Endothelial cell of umbilical vein (primary cell): ENCODE results near the gene PPP1R1C. TPM values are rescaled to one million over a fixed set of nuclear protein-coding genes. Genes with fewer than 3 reads are reported as not detected.

Source experiments
- BruUV-seq: library from RNA; stranded (reverse); fragments of 400-500 nt; replicated peaks from 2 replicates; lab custom pipeline; 2021; lab: Mats Ljungman, UMichigan
- CTCF ChIA-PET: fragments of 300-600, 350-600 bp; sonication (Branson Sonifier 250); formaldehyde crosslinking; loops from one replicate; lab custom pipeline; 2021; ENCODE audit warnings: antibody characterized with exemption, inconsistent platforms; lab: Charles Lee
- POLR2A ChIA-PET: fragments of 300-600, 350-600 bp; sonication (Branson Sonifier 250); formaldehyde crosslinking; loops from one replicate; lab custom pipeline; 2021; ENCODE audit warnings: antibody characterized with exemption, inconsistent platforms; lab: Charles Lee
- DNase-seq: peaks from one replicate; pipeline ENCODE4 v3.0.0-alpha.2; 2011; ENCODE audit warnings: low read depth, low spot score
- FAIRE-seq: peaks from 2 replicates; lab custom pipeline; 2011; peaks lifted over from hg19 to GRCh38; lab: Jason Lieb, UNC
- H2AFZ ChIP-seq: 2 replicates; pipeline ENCODE4 v1.6.0; 2012; ENCODE audit warnings: low read depth, low read length, control low read depth, inconsistent platforms
- H3K27ac ChIP-seq: 2 replicates; pipeline ENCODE4 v1.5.1; 2011; ENCODE audit warnings: low read depth, mild to moderate bottlenecking, control low read depth, low read length, moderate library complexity; ENCODE audit not compliant: insufficient read depth
- H3K27me3 ChIP-seq, 2 experiments: 2 replicates each; pipeline versions ENCODE4 v1.6.0 to v1.6.1; 2011; ENCODE audit warnings: low read length in 2 of 2, mixed read lengths in 1 of 2; ENCODE audit not compliant: control insufficient read depth in 2 of 2, insufficient read depth in 2 of 2
- H3K36me3 ChIP-seq, 2 experiments: 2 replicates in 1 of 2; 3 replicates in 1 of 2; pipeline ENCODE4 v1.5.1; 2011; ENCODE audit warnings: low read length in 2 of 2, mild to moderate bottlenecking in 1 of 2, moderate library complexity in 1 of 2; ENCODE audit not compliant: control insufficient read depth in 2 of 2, insufficient read depth in 2 of 2; ENCODE audit errors: extremely low read depth in 1 of 2
- H3K4me1 ChIP-seq: 3 replicates; pipeline ENCODE4 v1.5.1; 2011; ENCODE audit warnings: mild to moderate bottlenecking, low read length; ENCODE audit not compliant: control insufficient read depth, insufficient read depth; ENCODE audit errors: extremely low read depth
- H3K4me2 ChIP-seq: 2 replicates; pipeline ENCODE4 v1.6.1; 2011; ENCODE audit warnings: low read length, control low read depth, mixed read lengths; ENCODE audit not compliant: insufficient read depth
- H3K4me3 ChIP-seq, 3 experiments: fragments of 200-600 bp in 1 of 3; sonication (generic), shearing (Covaris generic) in 1 of 3; replicated peaks in 1 of 3; 2 replicates each; pipeline ENCODE4 v1.5.1; 2011 to 2016; ENCODE audit warnings: control low read depth in 3 of 3, low read length in 3 of 3, mild to moderate bottlenecking in 2 of 3, inconsistent platforms in 1 of 3, low read depth in 1 of 3, moderate library complexity in 1 of 3; ENCODE audit not compliant: insufficient read depth in 1 of 3
- H3K79me2 ChIP-seq: 2 replicates; pipeline ENCODE4 v1.6.0; 2012; ENCODE audit warnings: low read length, inconsistent platforms; ENCODE audit not compliant: control insufficient read depth, insufficient read depth
- H3K9ac ChIP-seq: replicated peaks from 2 replicates; pipeline ENCODE3; 2011; ENCODE audit warnings: low read length, control low read depth; ENCODE audit not compliant: insufficient read depth; ENCODE audit errors: extremely low read depth
- H3K9me1 ChIP-seq: replicated peaks from 3 replicates; pipeline ENCODE4 v1.6.0; 2011; ENCODE audit warnings: mild to moderate bottlenecking, low read length; ENCODE audit not compliant: control insufficient read depth, insufficient read depth; ENCODE audit errors: extremely low read depth
- H3K9me3 ChIP-seq: replicated peaks from 2 replicates; pipeline ENCODE4 v1.5.1; 2012; ENCODE audit warnings: low read length, inconsistent platforms; ENCODE audit not compliant: control insufficient read depth, insufficient read depth
- H4K20me1 ChIP-seq: replicated peaks from 2 replicates; pipeline ENCODE3; 2011; ENCODE audit warnings: mild to moderate bottlenecking, low read length; ENCODE audit not compliant: control insufficient read depth, insufficient read depth; ENCODE audit errors: extremely low read depth
- EZH2 ChIP-seq: IDR thresholded peaks from 2 replicates; pipeline ENCODE4 v1.6.1; 2012; ENCODE audit warnings: borderline replicate concordance, low read depth, mild to moderate bottlenecking, moderate library complexity, low read length, inconsistent platforms; ENCODE audit not compliant: severe bottlenecking
- FOS ChIP-seq: IDR thresholded peaks from 2 replicates; pipeline ENCODE4 v1.6.1; 2011; ENCODE audit warnings: mild to moderate bottlenecking, low read length, moderate library complexity, borderline replicate concordance; ENCODE audit not compliant: insufficient read depth
- GATA2 ChIP-seq: IDR thresholded peaks from 2 replicates; pipeline ENCODE4 v1.7.0; 2011; ENCODE audit warnings: low read depth, mild to moderate bottlenecking, moderate library complexity, mixed read lengths, low read length; ENCODE audit not compliant: insufficient read length, insufficient read depth
- JUN ChIP-seq: IDR thresholded peaks from 2 replicates; pipeline ENCODE4 v1.6.1; 2011; ENCODE audit warnings: borderline replicate concordance, low read depth; ENCODE audit not compliant: insufficient read length, insufficient read depth
- MYC ChIP-seq: IDR thresholded peaks from one replicate; pipeline ENCODE4 v1.6.1; 2011; ENCODE audit warnings: mild to moderate bottlenecking, low read depth, low read length
- POLR2A ChIP-seq: IDR thresholded peaks from 2 replicates; pipeline ENCODE4 v1.6.1; 2012; ENCODE audit warnings: low read depth, mild to moderate bottlenecking, control low read depth, low read length
- POLR2AphosphoS5 ChIP-seq: IDR thresholded peaks from 2 replicates; pipeline ENCODE4 v1.6.1; 2012; ENCODE audit warnings: low read depth, mild to moderate bottlenecking, control low read depth, low read length, moderate library complexity; ENCODE audit not compliant: insufficient read depth
- dilution Hi-C: fragments of 300-500 bp; cut with MboI; formaldehyde crosslinking; loops from one replicate; pipeline ENCODE4 v1.15.0; 2019; ENCODE audit warnings: low sequenced_read_pairs; ENCODE audit not compliant: extremely low pct_ligation_motif_present
- intact Hi-C: fragments of 100-400 bp; cut with micrococcal nuclease; formaldehyde crosslinking; loops from one replicate; pipeline ENCODE4 v1.10.0; 2022
- polyA plus RNA-seq, 4 experiments: library from polyadenylated mRNA; depleted of rRNA in 3 of 4; stranded (reverse) in 3 of 4; unstranded in 1 of 4; fragments of >200 nt; gene quantifications; 2 replicates each; pipeline versions ENCODE4 v1.2.1 to v1.2.3, GENCODE V29; 2011 to 2012; ENCODE audit warnings: missing spikeins in 1 of 4
- total RNA-seq: library from RNA; stranded (reverse); gene quantifications from 2 replicates; pipeline ENCODE4 v1.2.3, GENCODE V29; 2021
- TF ChIP-seq, protein P1 (sequence below), 2 donors: IDR thresholded peaks; 1 replicate in 1 of 2; 2 replicates in 1 of 2; pipeline ENCODE4 v1.5.1; 2011; ENCODE audit warnings: low read length in 2 of 2, mild to moderate bottlenecking in 2 of 2, moderate library complexity in 2 of 2, control low read depth in 1 of 2, inconsistent platforms in 1 of 2, low read depth in 1 of 2; ENCODE audit not compliant: insufficient read depth in 1 of 2; ENCODE audit errors: extremely low read depth in 1 of 2
- TF ChIP-seq, protein P2 (sequence below): IDR thresholded peaks from 2 replicates; pipeline ENCODE4 v1.6.1; 2011; ENCODE audit not compliant: insufficient read depth, insufficient read length

The PPP1R1C gene
- total and polyA plus RNA-seq, 2 donors (not counting 3 experiments of a cell fraction or from before 2014, with no cell fraction given), result 0.26 TPM; not detected in 1

DNA sequence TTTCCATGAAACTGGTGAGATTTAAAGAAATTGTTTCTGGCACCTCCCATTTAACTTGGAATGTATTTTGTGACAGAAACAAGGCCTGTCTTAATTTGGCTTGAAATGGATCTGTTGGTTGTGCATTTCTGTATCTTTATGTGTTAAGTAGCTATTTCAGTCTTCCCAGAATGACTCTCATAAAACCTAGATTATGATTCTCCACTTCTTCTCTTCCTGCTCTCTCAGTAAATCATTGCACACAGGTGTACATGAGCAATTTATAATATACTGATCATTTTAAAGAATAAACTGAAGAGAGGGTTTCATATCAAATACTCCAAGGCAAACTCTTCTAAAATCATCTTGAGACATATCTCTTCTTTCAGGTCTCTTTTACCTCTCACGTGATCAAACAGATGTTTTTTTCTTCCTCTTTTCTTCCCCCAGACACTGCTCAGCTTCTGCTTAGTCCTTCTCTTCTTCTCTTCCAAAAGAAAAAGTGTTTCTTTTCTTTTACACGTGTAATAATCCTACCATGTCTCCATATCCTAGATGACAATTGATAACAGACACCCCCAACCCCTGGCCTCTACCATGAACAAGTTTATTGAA lies 112.0 kb downstream of the PPP1R1C start:
- CTCF ChIA-PET, result interaction anchor here (2.1 kb wide), 1 partner anchor 383 kb away, joined by 6 read pairs; no protein-coding TSS in a partner anchor

DNA sequence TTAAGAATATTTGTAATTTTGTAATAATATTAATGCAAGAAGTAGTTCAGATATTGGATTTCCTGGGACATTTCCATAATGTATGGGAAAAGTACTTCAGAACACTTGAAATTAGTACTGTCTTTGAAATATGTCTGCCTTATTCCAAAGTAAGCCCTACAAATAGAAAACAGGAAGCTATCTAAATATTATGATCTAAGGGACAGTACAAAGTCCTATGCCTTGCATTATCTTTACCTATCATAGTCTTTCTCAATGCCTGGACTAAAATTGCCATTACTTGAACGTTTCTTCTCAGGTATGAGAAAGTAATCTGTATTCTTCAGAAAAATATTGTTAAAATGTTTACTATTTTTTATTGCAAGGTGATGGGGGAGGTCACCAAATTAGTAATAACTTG lies 113.0 kb downstream of the PPP1R1C start:
- Histone ChIP-seq H3K9me1 (no peaks in the 10 kb centered on the region), H3K9ac (no peak overlapping the region), H3K27ac (no peak overlapping the region), H3K9me3 (no peaks in the 10 kb centered on the region), H3K4me2 (no peak overlapping the region), H3K27me3 (no peaks in the 10 kb centered on the region), H4K20me1 (no peaks in the 10 kb centered on the region), H3K36me3 (no peaks in the 10 kb centered on the region), H2AFZ (no peak overlapping the region), H3K4me1 (no peaks in the 10 kb centered on the region), H3K79me2 (no peaks in the 10 kb centered on the region), H3K4me3 (no peak overlapping the region)
- FAIRE-seq, result no peak
- DNase-seq, result no peak
- ChIA-PET POLR2A (no interaction called here), CTCF (no interaction called here)
- intact Hi-C loops, result no loop called here
- BruUV-seq, result no TSS peak
- dilution Hi-C loops, result no loop called here
- TF ChIP-seq JUN, result no peak
- TF ChIP-seq, protein P1, sequence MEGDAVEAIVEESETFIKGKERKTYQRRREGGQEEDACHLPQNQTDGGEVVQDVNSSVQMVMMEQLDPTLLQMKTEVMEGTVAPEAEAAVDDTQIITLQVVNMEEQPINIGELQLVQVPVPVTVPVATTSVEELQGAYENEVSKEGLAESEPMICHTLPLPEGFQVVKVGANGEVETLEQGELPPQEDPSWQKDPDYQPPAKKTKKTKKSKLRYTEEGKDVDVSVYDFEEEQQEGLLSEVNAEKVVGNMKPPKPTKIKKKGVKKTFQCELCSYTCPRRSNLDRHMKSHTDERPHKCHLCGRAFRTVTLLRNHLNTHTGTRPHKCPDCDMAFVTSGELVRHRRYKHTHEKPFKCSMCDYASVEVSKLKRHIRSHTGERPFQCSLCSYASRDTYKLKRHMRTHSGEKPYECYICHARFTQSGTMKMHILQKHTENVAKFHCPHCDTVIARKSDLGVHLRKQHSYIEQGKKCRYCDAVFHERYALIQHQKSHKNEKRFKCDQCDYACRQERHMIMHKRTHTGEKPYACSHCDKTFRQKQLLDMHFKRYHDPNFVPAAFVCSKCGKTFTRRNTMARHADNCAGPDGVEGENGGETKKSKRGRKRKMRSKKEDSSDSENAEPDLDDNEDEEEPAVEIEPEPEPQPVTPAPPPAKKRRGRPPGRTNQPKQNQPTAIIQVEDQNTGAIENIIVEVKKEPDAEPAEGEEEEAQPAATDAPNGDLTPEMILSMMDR (IDR thresholded peaks at IDR 0.05; ENCODE audit: extremely low read depth in 1 of 2, insufficient read depth in 1 of 2, low read depth in 1 of 2, low read length in 2 of 2), result no peak
- no peak for TF ChIP-seq GATA2
- TF ChIP-seq POLR2AphosphoS5, result no peak
- no peak for TF ChIP-seq POLR2A
- no peak for TF ChIP-seq FOS
- TF ChIP-seq MYC, result no peak
- TF ChIP-seq, protein P2, sequence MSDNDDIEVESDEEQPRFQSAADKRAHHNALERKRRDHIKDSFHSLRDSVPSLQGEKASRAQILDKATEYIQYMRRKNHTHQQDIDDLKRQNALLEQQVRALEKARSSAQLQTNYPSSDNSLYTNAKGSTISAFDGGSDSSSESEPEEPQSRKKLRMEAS, result no peak
- TF ChIP-seq EZH2, result no peak

More for the DNA sequence above, 112.0 kb downstream of the PPP1R1C start:
- POLR2A ChIA-PET, result no interaction called here
- H4K20me1 ChIP-seq, result no peaks in the 10 kb centered on the region
- no peak overlapping the region for H3K4me2 ChIP-seq
- TF ChIP-seq POLR2AphosphoS5, result no peak
- H3K36me3 ChIP-seq, result no peaks in the 10 kb centered on the region
- intact Hi-C loops, result no loop called here
- H3K9ac ChIP-seq, result no peak overlapping the region
- H3K9me3 ChIP-seq, result no peaks in the 10 kb centered on the region
- H3K9me1 ChIP-seq, result no peaks in the 10 kb centered on the region
- no peak overlapping the region for H2AFZ ChIP-seq
- H3K79me2 ChIP-seq, result no peaks in the 10 kb centered on the region
- DNase-seq (no peak), FAIRE-seq (no peak)
- BruUV-seq, result no TSS peak
- no peak overlapping the region for H3K4me3 ChIP-seq
- dilution Hi-C loops, result no loop called here
- H3K27ac ChIP-seq, result no peak overlapping the region
- no peaks in the 10 kb centered on the region for H3K27me3 ChIP-seq
- H3K4me1 ChIP-seq, result no peaks in the 10 kb centered on the region
